Activated CD8-positive, alpha-beta memory T cell treated with anti-CD3 and anti-CD28 coated beads, Interleukin-2, amount 50 U/mL, for 48 hours (primary cell): ENCODE data around the gene RNASEH2C.
"Not testable (repeated sequence)": the region's sequence is repeated elsewhere in the genome, so short reads cannot be mapped to it uniquely, and the experiment has no call there.

ENCODE experiments used
- DNase-seq: peaks from one replicate; pipeline ENCODE4 v3.0.0-alpha.2; 2020

RNASEH2C gene

DNA sequence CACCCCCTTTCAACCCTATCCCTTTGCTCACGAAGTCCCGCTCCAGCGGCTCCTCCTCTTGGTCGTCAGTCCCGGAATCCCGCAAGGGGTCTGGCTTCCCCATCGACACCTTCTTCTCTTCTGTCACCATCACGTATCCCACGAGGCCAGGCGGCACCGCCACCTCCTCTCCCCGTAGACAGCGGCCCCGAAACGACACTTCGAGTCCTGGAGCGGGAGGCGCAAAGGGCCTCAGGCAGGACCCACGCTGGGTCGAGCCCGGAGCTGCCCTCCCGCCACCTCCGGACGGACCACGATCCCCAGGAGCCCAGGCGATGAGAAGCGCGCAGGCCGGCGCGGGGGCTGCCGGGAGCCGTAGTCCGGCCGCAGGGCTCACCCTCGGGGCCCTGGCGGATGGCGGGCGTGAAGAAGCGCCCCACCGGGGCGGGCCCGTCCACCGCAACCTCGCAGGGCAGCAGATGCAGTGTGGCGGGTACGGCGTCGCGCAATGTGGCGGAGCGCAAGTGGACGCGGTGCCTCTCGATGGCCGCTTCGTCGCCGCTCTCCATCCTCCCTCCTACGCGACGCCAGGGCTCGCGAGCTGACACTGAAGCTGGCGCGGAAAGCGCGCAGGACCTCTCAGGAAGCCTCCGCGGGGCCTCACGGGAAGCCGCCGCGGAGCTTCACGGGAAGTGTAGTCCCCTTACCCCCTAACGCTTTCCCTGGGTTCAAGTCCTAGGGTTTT is at the start of gene RNASEH2C:
Gene RNASEH2C (minus strand): TSS at position 588 of the 724 bp plus-strand sequence. CDS start 40 bp downstream, at position 548.
- peak; percentile 90 for DNase-seq

DNA sequence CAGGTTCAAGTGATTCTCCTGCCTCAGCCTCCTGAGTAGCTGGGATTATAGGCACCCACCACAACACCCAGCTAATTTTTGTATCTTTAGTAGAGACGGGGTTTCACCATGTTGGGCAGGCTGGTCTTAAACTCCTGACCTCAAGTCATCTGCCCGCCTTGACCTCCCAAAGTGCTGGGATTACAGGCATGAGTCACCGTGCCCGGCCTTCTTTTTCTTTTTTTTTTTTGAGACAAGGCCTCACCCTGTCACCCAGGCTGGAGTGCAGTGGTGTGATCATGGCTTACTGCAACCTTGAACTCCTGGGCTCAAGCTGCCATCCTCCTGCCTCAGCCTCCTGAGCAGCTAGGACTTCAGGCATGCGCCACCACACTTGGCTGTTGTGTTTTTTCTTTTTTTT is 47.2 kb upstream of the RNASEH2C start:
- DNase-seq, result not testable (repeated sequence)

DNA sequence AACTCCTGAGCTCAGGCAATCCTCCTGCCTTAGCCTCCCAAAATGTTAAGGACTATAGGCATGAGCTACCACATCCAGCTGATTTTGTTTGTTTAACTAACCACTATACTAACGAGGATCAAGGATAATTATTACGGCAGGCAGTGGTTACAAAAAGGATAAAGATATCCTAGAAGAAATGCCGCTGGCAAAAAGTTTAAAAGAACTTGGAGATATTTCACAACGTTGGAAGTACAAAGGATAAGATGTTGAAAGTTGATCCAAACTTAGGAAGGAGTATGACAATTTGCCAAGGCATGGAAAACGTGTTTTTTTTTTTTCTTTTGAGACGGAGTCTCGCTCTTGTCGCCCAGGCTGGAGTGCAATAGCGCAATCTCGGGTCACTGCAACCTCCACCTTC is 46.8 kb upstream of the RNASEH2C start:
- no peak for DNase-seq

DNA sequence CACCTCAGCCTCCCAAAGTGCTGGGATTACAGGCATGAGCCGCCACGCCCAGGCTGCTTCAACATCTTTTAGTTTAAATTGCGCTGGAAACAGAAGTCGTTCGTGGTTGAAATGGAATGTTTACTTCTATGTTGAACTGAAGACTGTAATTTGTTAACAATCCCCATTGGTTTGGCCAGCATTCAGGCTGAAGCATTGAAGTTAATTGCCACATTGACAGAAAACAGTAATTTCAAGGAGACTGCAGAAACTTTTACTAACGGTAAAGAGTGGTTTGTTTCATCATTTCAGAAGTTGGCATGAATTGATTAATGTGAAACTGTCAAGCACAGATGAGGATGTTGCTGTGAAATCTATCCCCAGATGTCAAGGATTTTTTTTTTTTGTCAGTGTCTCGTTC is 45.9 kb upstream of the RNASEH2C start:
- DNase-seq, result no peak

DNA sequence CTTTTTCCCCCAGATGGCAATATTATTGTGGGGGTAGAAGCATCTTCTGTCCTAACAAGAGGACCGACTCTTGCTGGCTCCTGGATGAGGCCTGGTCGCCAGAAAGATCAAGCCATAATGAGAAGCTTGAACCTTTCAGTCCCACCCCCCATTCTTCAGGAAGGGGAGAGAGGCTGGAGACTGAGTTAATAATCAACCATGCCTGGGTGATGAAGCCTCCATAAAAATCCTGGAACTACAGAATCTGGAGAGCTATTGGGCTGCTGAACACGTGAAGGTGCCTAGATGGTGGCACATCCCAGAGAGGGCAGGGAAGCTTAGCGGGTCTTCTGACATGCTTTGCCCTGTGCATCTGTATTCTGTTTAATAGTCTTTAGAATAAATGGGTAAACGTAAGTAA is 43.8 kb upstream of the RNASEH2C start:
- DNase-seq, result no peak

DNA sequence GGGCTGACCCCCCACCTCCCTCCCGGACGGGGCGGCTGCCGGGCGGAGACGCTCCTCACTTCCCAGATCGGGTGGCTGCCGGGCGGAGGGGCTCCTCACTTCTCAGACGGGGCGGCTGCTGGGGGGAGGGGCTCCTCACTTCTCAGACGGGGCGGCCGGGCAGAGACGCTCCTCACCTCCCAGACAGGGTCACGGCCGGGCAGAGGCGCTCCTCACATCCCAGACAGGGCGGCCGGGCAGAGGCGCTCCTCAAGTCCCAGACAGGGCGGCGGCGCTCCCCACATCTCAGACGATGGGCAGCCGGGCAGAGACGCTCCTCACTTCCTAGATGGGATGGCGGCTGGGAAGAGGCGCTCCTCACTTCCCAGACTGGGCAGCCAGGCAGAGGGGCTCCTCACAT is 42.2 kb upstream of the RNASEH2C start:
- DNase-seq, result not testable (repeated sequence)

DNA sequence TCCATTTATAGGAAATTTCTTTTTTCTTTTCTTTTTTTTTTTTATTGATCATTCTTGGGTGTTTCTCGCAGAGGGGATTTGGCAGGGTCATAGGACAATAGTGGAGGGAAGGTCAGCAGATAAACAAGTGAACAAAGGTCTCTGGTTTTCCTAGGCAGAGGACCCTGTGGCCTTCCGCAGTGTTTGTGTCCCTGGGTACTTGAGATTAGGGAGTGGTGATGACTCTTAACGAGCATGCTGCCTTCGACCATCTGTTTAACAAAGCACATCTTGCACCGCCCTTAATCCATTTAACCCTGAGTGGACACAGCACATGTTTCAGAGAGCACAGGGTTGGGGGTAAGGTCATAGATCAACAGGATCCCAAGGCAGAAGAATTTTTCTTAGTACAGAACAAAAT is 41.6 kb upstream of the RNASEH2C start:
- not testable (repeated sequence) for DNase-seq

DNA sequence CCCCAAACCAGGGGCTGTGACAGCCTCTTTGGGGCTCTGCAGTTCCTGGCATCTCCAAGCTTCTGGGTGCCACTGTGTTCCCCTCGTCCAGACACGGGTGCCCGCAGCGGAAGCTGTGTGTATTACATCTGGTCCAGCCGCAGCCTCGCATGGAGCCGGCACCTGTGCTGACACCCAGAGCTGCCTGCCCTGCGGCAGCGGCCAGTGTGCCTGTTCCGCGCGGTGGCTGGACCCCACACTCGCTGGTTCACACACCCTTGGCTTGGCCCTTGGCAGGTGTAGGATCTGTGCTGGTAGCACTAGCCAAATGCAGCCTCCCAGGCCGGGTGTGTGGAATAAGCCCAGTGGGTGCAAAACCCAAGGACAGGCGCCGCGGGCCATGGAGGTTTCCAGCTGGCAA is 24.5 kb upstream of the RNASEH2C start:
- DNase-seq, result no peak

DNA sequence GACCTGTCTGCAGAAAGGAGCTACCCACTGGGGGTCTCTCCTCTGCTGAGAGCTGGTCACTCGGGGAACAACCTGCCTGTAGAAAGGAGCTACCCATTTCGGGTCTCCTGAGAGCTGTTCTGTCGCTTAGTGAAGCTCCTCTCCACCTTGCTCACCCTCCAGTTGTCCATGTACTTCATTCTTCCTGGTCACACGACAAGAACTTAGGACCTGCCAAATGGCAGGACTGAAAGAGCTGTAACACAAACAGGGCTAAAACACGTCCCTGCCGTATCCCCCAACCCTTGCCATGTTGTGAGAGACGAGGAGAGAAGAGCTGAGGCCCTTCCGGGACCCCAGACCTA is 24.1 kb upstream of the RNASEH2C start:
- DNase-seq, result no peak

DNA sequence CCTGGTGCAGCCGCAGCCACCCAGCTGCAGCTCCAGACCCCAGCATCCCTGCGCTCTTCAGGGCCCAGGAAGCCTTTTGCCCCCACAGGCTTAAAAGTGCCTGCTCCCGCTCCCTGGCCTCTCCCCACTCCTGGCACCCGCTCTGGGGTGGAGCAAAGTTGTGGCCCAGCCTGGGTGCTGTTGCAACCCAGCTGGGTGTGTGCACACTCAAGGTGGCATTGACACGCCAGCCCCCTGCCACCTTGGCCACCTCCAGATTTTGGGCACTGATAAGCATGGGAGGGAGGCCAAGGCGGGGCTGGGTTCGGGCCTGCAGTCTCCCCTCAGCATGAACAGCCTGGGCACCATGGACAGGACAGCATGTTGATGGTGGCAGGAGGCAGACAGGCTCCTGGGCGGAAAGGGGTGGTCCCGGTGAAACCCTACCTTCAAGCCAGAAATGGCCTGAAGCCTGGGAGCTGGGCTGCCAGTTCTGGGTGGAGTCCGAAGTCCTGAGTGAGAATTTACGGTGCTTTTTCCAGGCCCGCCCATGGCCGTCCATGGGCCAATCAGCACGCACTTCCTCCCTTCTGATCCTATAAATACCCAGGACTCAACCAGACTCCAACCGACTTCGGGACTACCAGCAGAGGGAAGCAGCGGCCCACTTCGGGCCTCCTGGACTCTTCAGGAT is 23.6 kb upstream of the RNASEH2C start:
- no peak for DNase-seq

DNA sequence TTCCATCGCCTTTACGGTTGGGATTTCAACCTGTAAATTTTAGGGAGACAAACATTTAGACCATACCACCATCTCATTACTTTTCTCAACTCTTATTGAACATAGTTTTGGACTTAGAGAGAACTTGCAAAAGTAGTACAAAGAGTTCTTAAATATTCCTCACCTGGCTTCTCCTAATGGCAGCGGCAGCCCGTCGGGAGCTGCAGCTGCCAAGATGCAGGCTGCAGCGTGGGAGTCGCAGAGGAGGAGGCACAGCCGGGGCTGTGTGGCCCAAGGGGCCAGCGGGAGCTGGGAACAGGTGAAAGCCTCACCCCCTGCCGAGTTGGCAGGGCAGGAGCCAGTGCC is 23.1 kb upstream of the RNASEH2C start:
- DNase-seq, result no peak

DNA sequence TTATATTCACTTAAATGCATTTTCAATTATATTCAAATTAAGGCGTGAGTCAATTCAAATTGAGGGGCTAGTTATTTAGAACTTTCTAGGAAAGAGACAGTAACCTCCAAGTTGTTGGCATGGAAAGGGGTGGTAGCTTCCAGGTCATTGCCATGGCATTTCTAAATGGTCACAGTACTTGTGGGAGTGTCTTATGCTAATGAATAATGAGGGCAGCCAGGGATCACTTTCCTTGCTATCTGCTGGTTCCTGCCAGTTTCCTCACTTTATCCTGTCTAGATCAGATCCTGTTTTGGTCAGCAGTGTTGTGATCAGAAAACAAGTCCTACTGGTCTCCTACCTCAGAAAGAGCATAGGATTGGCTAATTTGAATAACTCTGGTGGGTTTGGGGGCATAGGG is 21.8 kb upstream of the RNASEH2C start:
- DNase-seq, result no peak

DNA sequence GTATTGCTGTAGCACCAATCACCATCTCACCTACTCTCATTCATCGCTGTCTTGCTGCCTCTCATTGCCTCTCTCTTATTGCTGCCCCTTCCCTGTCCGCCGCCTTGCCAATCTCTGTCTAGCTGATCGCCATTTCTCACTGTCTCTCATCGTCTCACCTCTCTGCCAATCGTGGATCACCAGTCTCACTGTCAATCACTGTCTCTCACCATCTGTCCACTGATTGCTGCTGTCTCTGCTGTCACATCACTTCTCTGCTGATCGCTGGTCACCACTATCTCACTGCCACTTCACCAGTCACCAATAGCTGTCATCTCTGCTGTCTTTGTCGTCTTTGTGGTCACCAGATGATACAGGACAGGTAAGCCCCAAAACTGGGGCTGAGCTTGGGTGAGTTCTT is 20.6 kb upstream of the RNASEH2C start:
- DNase-seq, result no peak

DNA sequence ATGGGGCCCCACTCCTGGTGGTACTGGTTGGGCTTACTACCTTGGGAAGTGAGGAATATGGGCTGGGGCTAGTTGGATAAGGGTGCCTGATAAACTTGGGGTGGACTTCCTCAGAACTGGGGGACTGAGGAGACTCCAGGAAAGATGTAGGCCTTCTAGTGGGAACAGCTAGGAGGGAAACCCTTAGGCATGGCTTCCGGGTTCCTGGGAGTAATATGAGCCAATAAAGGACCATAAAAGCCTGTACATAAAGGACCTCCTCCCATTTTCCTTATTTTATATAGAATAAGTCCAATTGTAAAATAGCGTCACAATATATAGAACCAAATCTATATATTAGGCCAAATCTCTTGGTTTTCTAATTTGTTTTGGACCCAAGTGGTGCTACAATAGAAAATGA is 18.4 kb upstream of the RNASEH2C start:
- no peak for DNase-seq

DNA sequence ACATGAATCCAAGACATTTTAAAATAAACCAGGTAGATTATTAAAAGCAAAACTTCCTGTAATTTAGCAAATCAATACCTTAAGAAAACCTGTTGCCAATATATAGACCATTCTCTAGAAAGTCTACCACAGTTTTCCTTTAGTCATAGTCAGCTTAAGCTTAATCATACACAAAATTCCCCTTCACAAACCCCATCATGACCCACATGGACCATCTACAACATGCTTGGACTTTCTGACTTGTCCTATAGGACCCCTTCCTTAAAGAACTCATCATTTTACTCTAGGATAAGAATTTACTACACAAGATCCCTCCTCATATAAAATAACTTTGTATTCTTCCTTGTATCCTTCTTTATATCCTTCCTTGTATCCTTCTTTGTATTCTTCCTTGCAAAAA is 16.2 kb upstream of the RNASEH2C start:
- no peak for DNase-seq

DNA sequence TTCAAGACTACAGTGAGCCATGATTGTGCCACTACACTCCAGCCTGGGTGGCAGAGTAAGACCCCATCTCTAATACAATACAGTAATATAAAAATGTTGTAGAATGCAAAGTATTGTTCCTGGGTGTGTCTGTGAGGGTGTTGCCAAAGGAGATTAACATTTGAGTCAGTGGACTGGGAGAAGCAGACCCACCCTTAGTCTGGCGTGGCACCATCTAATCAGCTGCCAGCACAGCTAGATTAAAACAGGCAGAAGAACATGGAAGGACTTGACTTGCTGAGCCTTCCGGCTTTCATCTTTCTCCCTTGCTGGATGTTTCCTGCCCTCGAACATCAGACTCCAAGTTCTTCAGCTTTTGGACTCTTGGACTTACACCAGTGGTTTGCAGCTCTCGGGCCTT is 14.5 kb upstream of the RNASEH2C start:
- not testable (repeated sequence) for DNase-seq

DNA sequence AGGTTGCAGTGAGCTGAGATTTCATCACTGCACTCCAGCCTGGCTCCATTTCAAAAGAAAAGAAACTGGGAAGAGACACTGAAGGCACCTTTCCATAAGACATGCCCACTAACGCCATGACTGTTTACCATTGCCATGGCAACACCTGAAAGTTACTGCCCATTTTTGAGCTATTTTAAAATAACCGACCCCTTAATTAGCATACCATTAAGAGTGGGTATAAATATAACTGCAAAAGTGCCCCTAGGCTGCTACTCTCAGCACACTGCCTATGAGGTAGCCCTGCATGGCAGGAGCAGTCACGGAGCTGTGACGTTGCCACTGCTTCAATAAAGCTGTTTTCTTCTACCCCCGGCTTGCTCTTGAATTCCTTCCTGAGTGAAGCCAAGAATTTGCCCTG is 9.9 kb upstream of the RNASEH2C start:
- DNase-seq, result no peak

DNA sequence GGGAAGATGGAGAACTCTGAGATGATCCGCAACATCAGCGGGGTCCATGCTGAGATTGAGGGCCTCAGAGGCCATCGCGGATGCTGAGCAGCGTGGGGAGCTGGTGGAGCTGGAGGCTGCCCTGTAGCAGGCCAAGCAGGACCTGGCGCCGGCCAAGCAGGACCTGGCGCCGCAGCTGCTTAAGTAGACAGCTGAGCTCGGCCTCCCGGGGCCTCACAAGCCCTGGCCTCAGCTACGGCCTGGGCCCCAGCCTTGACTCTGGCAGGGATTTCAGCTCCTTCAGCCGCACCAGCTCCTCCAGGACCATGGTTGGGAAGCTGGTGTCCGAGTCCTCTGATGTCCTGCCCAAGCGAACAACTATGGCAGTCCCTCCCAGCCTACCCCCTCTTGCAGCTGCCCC is 7.3 kb upstream of the RNASEH2C start:
- DNase-seq, result no peak

DNA sequence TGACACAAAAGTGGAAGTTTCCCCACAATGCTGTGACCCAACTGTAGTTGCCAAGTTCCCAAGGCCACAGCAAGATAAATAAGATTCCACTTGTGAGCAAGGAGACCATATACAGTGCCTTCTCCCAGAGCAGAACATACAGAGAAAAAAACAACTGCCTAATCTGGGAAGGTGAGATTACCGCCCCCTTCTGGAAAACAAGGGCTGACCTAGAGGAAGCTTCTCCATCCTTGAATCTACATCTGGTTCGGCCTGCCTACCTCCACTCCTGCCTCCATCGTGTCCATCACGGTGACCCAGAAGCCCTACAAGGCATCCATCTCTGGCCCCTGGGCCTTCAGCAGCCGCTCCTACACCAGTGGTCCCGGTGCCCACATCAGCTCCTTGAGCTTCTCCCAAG is 6.1 kb upstream of the RNASEH2C start:
- no peak for DNase-seq

DNA sequence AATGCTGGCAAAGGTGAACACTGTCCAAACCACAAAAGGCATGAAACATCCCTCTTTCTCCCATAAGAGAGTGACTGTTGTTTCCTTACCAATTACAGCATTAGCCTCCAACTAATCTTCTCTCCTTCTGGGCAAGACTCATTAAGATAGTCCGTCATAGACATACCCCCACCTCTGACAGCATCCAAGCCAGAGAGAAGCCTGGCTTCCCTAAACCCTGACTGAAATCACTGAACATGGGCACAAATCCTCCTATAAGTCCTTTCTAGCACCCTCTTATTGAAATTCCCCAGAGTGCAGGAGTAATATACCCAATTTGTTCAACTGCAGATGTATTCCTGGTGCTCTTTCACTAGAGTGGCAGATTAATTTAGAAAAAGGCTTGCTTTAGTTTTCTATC is 1.7 kb upstream of the RNASEH2C start:
- no peak for DNase-seq

DNA sequence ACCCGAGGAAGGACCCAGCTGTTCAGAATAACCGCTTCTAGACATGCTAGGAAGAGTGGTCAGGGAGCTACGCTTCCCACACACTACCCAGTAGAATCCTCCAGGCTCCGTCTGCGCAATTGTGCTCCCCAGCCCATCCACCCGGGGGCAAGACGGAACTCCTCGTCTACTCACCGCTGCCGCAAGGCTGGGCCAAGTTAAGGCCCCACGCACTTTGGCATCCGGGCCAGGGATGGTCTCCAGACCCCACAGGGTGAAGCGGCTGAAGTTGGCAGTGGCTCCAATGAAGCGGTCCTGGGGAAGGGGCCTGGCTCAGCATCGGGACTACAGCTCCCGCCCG is 757 bp downstream of the RNASEH2C start:
- no peak for DNase-seq

DNA sequence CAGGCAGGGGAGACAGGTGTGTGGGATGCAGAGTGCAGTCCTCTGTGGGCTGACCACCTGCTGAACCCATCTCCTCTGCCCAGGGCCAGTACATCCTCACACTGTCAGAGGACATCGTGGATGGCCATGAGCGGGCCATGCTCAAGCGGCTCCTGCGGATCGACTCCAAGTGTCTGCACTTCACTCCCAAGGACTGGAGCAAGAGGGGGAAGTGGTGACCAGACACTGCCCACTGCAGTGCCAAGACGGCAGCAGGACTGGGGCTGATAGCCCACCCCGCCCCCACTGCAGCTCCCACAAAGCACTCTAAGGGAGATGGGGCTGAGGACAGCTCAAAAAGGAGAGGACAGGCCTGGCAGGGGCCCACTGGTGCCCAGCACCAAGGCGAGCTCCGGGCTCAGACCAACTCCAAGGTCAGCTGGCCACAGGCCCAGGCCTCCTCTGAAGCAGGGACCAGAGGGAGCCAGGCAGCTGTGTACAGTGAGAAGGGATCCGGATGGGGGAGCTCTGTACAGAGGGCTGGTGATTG is 1.6 kb downstream of the RNASEH2C start:
- DNase-seq, result no peak

DNA sequence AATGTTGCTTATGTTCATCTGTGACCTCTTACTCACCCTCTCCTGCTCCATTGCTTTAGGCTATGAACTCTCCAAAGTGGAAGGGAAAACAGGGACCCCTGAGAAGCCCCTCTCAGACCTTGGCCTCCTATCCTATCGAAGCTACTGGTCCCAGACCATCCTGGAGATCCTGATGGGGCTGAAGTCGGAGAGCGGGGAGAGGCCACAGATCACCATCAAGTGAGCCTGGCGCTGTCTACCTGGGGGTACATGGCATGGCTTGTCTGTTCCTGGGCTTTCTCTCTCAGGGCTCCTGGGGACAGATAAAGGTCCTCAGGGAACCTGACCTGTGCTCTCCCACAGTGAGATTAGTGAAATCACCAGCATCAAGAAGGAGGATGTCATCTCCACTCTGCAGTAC is 2.1 kb downstream of the RNASEH2C start:
- DNase-seq, result no peak

DNA sequence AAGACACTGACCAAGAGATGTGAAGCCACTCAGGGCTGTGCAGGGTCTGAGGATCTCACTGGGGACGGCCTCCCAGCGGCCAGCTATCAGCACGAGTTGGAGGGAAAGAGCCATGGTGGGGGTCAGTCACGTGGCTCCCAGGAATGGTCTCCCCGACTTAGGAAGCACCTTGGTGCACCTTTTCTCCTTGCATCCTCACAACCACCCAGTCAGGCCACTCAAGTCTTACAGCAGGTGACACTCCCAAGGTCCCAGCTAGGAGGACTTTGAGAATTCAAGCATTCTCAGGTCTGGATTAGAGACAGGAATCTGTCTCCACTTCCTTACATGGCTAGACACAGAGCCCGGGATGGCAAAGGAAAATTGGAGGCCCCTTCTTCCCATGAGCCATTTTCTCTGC is 2.7 kb downstream of the RNASEH2C start:
- no peak for DNase-seq
